ENCODE data around the gene CLPTM1. TPM values are rescaled to one million over a fixed set of nuclear protein-coding genes. Genes with fewer than 3 reads are reported as not detected.

CLPTM1 gene
- polyA plus RNA-seq, 1 experiment: 51.5 TPM

GRCh38 chr19:44931541-44931940 lies 23.6 kb upstream of the CLPTM1 start:
- Histone ChIP-seq H3K4me3 (ENCODE audit: low read depth, low read length) (no peak overlapping the region), H3K9me3 (ENCODE audit: control insufficient read depth, insufficient read depth, low read length) (no peaks in the 10 kb centered on the region), H3K27ac (ENCODE audit: low read depth, low read length) (no peak overlapping the region), H3K27me3 (ENCODE audit: control insufficient read depth, insufficient read depth, low read length) (no peaks in the 10 kb centered on the region)
- no peak for DNase-seq (ENCODE audit: low read depth, low spot score)
- ChIA-PET CTCF (no interaction called here), POLR2A (interaction anchor here (0.7 kb wide), 1 partner anchor 275 kb away, joined by 3 read pairs; no protein-coding TSS in a partner anchor)
- no peak for TF ChIP-seq CTCF (IDR thresholded peaks at IDR 0.05; ENCODE audit: low read depth, low read length)

GRCh38 chr19:44939668-44940067 lies 15.5 kb upstream of the CLPTM1 start:
- Histone ChIP-seq H3K27me3 (ENCODE audit: control insufficient read depth, insufficient read depth, low read length) (no peaks in the 10 kb centered on the region), H3K9me3 (ENCODE audit: control insufficient read depth, insufficient read depth, low read length) (no peaks in the 10 kb centered on the region), H3K4me3 (ENCODE audit: low read depth, low read length) (no peak overlapping the region), H3K27ac (ENCODE audit: low read depth, low read length) (no peak overlapping the region)
- no peak for TF ChIP-seq CTCF (IDR thresholded peaks at IDR 0.05; ENCODE audit: low read depth, low read length)
- POLR2A ChIA-PET: no interaction called here
- CTCF ChIA-PET: no interaction called here
- no peak for DNase-seq (ENCODE audit: low read depth, low spot score)

GRCh38 chr19:44942067-44942571 lies 13.1 kb upstream of the CLPTM1 start, which contains the start of gene APOC4:
Gene APOC4, plus strand, starts transcription at chr19:44942237. Its CDS starts 41 bp downstream, at chr19:44942278.
- no peak within 1 kb of the TSS for H3K4me3 ChIP-seq (ENCODE audit: low read depth, low read length)
- DNase-seq (ENCODE audit: low read depth, low spot score): no peak
- H3K9me3 ChIP-seq (ENCODE audit: control insufficient read depth, insufficient read depth, low read length): no peaks in the 10 kb centered on the region
- CTCF ChIA-PET: no interaction called here
- H3K27me3 ChIP-seq (ENCODE audit: control insufficient read depth, insufficient read depth, low read length): no peaks in the 10 kb centered on the region
- TF ChIP-seq CTCF (IDR thresholded peaks at IDR 0.05; ENCODE audit: low read depth, low read length): no peak
- POLR2A ChIA-PET: no interaction called here
- H3K27ac ChIP-seq (ENCODE audit: low read depth, low read length): no peak within 1 kb of the TSS

- no peak for DNase-seq (ENCODE audit: low read depth, low spot score)
- no peak overlapping the region for H3K27ac ChIP-seq (ENCODE audit: low read depth, low read length)
- H3K9me3 ChIP-seq (ENCODE audit: control insufficient read depth, insufficient read depth, low read length): no peaks in the 10 kb centered on the region
- CTCF ChIA-PET: no interaction called here
- no peaks in the 10 kb centered on the region for H3K27me3 ChIP-seq (ENCODE audit: control insufficient read depth, insufficient read depth, low read length)
- no peak for TF ChIP-seq CTCF (IDR thresholded peaks at IDR 0.05; ENCODE audit: low read depth, low read length)
- POLR2A ChIA-PET: no interaction called here
- H3K4me3 ChIP-seq (ENCODE audit: low read depth, low read length): no peak overlapping the region
Measured at GRCh38 chr19:44943801-44944249, 11.4 kb upstream of the CLPTM1 start.

- no peaks in the 10 kb centered on the region for H3K9me3 ChIP-seq (ENCODE audit: control insufficient read depth, insufficient read depth, low read length)
- ChIA-PET POLR2A (no interaction called here), CTCF (interaction anchor here (0.5 kb wide), 1 partner anchor 9 kb away, joined by 4 read pairs; no protein-coding TSS in a partner anchor)
- TF ChIP-seq CTCF (IDR thresholded peaks at IDR 0.05; ENCODE audit: low read depth, low read length): no peak
- no peak overlapping the region for H3K27ac ChIP-seq (ENCODE audit: low read depth, low read length)
- no peak for DNase-seq (ENCODE audit: low read depth, low spot score)
- H3K27me3 ChIP-seq (ENCODE audit: control insufficient read depth, insufficient read depth, low read length): no peaks in the 10 kb centered on the region
- H3K4me3 ChIP-seq (ENCODE audit: low read depth, low read length): no peak overlapping the region
Measured at GRCh38 chr19:44947041-44947581, 8.1 kb upstream of the CLPTM1 start.

Measured in AG04450 (cell line).